GM12891 (cell line): ENCODE data around the gene ETV3.
A peak's percentile ranks its signal among the peaks of the same experiment; 100 is the strongest.

Source experiments
- DNase-seq: peaks from one replicate; pipeline ENCODE4 v3.0.0; 2011; ENCODE audit warnings: low spot score; ENCODE audit not compliant: insufficient read length
- FAIRE-seq: peaks from 2 replicates; lab custom pipeline; 2011; peaks lifted over from hg19 to GRCh38; lab: Jason Lieb, UNC
- PAX5 ChIP-seq: IDR thresholded peaks from 2 replicates; pipeline ENCODE4 v1.6.1; 2011; ENCODE audit warnings: low read length, moderate library complexity, mild to moderate bottlenecking; ENCODE audit not compliant: insufficient read depth, severe bottlenecking
- POLR2A ChIP-seq: IDR thresholded peaks from 2 replicates; pipeline ENCODE4 v1.6.1; 2011; ENCODE audit warnings: low read depth, low read length, control low read depth
- POLR2AphosphoS5 ChIP-seq: IDR thresholded peaks from 2 replicates; pipeline ENCODE4 v1.6.1; 2011; ENCODE audit warnings: low read depth, low read length, control low read depth
- POU2F2 ChIP-seq: IDR thresholded peaks from 2 replicates; pipeline ENCODE4 v1.6.1; 2011; ENCODE audit warnings: low read depth, mild to moderate bottlenecking, control low read depth, low read length, moderate library complexity
- SPI1 ChIP-seq: IDR thresholded peaks from 2 replicates; pipeline ENCODE4 v1.6.1; 2011; ENCODE audit warnings: low read depth, low read length, control low read depth
- TAF1 ChIP-seq: IDR thresholded peaks from 2 replicates; pipeline ENCODE4 v1.6.1; 2011; ENCODE audit warnings: low read depth, low read length, control low read depth

ETV3 gene

GRCh38 chr1:157115851-157116736 is 22.1 kb downstream of the ETV3 start:
- TF ChIP-seq POU2F2 (no peak), SPI1 (no peak), POLR2A (no peak), POLR2AphosphoS5 (no peak), PAX5 (no peak)
- FAIRE-seq (no peak), DNase-seq (no peak)

- DNase-seq (no peak), FAIRE-seq (no peak)
- TF ChIP-seq SPI1 (no peak), POLR2A (no peak), PAX5 (no peak), POLR2AphosphoS5 (no peak), TAF1 (no peak), POU2F2 (no peak)
These were observed 22.8 kb downstream of the ETV3 start for GRCh38 chr1:157115429-157115838.

DNA sequence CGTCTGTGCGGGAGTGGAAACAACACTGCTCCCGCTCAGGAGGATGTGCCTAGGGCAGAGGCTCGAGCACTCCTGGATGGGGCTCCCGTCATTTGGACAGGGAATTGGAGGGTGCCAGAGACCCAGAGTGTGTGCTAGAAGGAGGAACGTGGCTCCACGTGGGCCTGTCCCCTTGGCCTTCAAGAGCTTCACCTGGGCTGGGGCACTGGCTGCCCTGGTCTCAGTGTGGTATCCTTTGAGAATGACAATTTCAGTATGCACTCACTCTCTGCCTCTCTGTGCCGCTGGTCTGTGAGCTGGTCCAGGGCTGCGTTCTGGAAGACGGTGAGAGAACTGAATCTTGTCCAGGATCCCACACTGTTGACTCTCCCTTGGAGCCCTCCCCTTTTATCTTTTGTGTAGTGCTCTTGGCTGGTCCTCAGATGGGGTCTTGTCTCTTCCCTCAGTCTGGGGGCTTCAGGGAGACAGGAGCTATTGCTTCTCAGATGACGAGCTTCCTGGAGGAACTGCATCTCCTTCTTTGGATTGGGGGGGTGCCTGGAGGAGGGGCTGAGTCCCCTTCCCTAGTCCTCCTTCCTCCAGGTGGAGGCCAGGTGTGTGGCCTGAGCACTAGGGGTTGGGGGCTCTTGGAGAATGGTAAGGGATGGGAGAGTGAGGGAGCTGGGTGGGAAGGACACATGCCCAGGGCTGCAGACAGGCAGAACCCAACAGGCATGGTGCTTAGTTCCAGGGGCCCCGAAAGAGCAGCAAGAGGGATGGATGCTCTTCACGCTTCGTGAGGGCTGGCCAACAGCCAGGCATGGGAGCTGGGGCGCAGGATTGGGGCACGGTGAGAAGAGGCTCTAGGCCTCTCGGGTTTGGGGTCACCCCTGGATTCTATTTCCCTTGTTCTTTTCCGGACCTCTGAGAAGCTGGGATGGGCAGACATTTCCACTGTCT is 23.7 kb downstream of the ETV3 start:
- TF ChIP-seq POU2F2 (no peak), PAX5 (no peak), POLR2A (no peak), TAF1 (no peak), SPI1 (no peak), POLR2AphosphoS5 (no peak)
- DNase-seq (no peak), FAIRE-seq (no peak)

DNA sequence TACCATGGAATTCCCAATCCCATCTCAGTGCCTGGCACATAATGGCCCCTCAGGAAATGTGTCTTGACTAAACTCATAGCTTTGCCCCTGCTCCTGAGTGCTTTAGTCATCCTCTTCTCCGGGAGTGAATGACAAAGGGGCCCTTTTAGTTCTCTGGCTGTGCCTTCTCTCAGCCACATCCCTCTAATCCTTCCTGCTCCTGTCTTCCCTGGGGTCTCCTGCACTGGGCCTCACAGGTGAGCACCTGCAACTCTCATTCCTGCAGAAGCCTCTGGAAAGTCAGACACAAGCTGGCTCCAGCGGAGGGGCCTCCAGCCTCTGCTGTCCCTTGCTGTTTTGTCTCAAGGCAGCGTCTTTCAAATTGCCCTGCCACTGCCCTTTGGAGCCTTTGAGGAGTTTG is 24.6 kb downstream of the ETV3 start:
- FAIRE-seq, result no peak
- no peak for DNase-seq
- no peak for TF ChIP-seq SPI1
- no peak for TF ChIP-seq POLR2AphosphoS5
- TF ChIP-seq POU2F2, result no peak
- TF ChIP-seq TAF1, result no peak

DNA sequence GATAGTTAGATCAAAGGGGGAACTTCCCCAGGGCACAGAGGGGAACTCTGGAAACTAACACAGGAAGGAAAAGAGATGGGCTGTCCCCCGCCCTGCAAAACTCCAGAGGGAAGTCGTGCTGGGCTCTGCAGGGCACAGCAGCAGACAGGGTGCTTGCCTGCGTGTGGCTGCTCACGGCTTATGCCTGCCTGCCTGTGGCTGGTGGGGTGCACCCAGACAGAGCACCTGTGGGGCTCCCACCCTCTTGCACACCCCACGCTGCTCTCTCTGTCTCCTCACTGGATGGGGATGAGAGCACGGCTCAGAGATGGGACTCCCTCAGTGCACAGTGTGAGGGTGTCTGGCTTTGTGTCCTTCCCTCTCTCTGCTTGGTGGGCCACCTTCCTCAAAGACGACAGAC is 25.1 kb downstream of the ETV3 start:
- no peak for DNase-seq

GRCh38 chr1:157112186-157112867 is 25.9 kb downstream of the ETV3 start:
- DNase-seq (no peak), FAIRE-seq (peak; percentile 43)
- no peak for TF ChIP-seq SPI1
- TF ChIP-seq POLR2A, result no peak
- no peak for TF ChIP-seq TAF1
- no peak for TF ChIP-seq PAX5
- no peak for TF ChIP-seq POLR2AphosphoS5
- TF ChIP-seq POU2F2, result no peak

More for the DNA sequence above, 25.1 kb downstream of the ETV3 start:
- no peak for FAIRE-seq
- no peak for TF ChIP-seq POLR2A
- no peak for TF ChIP-seq PAX5

GRCh38 chr1:157111396-157112165 is 26.6 kb downstream of the ETV3 start:
- no peak for TF ChIP-seq SPI1
- no peak for TF ChIP-seq POLR2AphosphoS5
- TF ChIP-seq POLR2A, result no peak
- no peak for TF ChIP-seq PAX5
- TF ChIP-seq POU2F2, result no peak
- no peak for TF ChIP-seq TAF1
- no peak for DNase-seq
- FAIRE-seq, result no peak

DNA sequence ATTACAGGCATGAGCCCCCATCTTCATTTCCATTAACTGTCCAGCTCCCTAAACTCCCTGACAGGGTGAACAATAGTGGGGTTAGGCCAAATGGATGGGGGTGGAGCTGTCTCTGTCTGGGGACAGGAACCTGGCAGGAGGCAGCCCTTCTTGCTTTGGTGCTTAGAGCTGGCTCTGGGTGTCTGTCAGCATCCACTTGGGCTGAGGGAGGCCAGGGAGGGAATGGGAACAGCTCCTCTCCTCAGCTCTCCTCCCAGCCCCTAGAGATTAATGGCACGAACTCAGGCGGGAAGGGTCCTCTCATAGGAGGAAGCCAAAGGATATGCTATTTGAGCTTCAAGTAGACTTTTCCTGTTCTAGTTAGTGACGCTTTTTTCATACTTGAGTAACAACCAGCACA is 27.5 kb downstream of the ETV3 start:
- TF ChIP-seq TAF1 (no peak), PAX5 (no peak), POU2F2 (no peak), SPI1 (no peak), POLR2AphosphoS5 (no peak), POLR2A (no peak)
- DNase-seq, result no peak
- FAIRE-seq, result no peak
